Measurements from ENCODE around the gene SORCS3.
A peak's percentile ranks its signal among the peaks of the same experiment; 100 is the strongest.

Gene SORCS3

GRCh38 chr10:104631946-104632345 lies 9.1 kb upstream of the SORCS3 start:
- Histone ChIP-seq H3K9ac (ENCODE audit: low read length) (no peak overlapping the region), H4K20me1 (ENCODE audit: insufficient read depth, low read length) (no peaks in the 10 kb centered on the region), H3F3A (ENCODE audit: insufficient read depth, low read length) (no peaks in the 10 kb centered on the region), H3K36me3 (replicated peaks; ENCODE audit: insufficient read depth, low read length) (no peaks in the 10 kb centered on the region), H3K27ac (ENCODE audit: low read length) (no peak overlapping the region), H2AFZ (ENCODE audit: low read length) (no peak overlapping the region), H3K79me2 (ENCODE audit: low read length) (no peaks in the 10 kb centered on the region), H3K4me1 (ENCODE audit: low read length) (no peaks in the 10 kb centered on the region), H3K9me3 (replicated peaks; ENCODE audit: insufficient read depth, low read length) (no peaks in the 10 kb centered on the region), H3K4me2 (ENCODE audit: low read depth, low read length) (no peak overlapping the region), H3K27me3 (replicated peaks; ENCODE audit: insufficient read depth, low read length) (no peaks in the 10 kb centered on the region), H3K9me2 (replicated peaks; ENCODE audit: insufficient read depth, low read length) (no peaks in the 10 kb centered on the region), H3K4me3 (ENCODE audit: low read length) (no peak overlapping the region)
- no peak for DNase-seq
- no peak for TF ChIP-seq EZH2 (optimal IDR thresholded peaks at IDR 0.05; ENCODE audit: low read depth, low read length)
- TF ChIP-seq EZH2phosphoT487 (IDR thresholded peaks at IDR 0.05; ENCODE audit: low read length), result no peak
- no peak for TF ChIP-seq CTCF (IDR thresholded peaks at IDR 0.05; ENCODE audit: low read length)

GRCh38 chr10:104638861-104639589 lies 2.1 kb upstream of the SORCS3 start:
- Histone ChIP-seq H3K4me1 (ENCODE audit: low read length) (no peaks in the 10 kb centered on the region), H3K9me2 (replicated peaks; ENCODE audit: insufficient read depth, low read length) (no peaks in the 10 kb centered on the region), H3K4me3 (ENCODE audit: low read length) (peak overlapping the region; percentile 40), H3K4me2 (ENCODE audit: low read depth, low read length) (peak overlapping the region; percentile 79), H3K27ac (ENCODE audit: low read length) (no peak overlapping the region), H3F3A (ENCODE audit: insufficient read depth, low read length) (no peaks in the 10 kb centered on the region), H4K20me1 (ENCODE audit: insufficient read depth, low read length) (no peaks in the 10 kb centered on the region), H3K9ac (ENCODE audit: low read length) (no peak overlapping the region), H3K9me3 (replicated peaks; ENCODE audit: insufficient read depth, low read length) (no peaks in the 10 kb centered on the region), H2AFZ (ENCODE audit: low read length) (peak overlapping the region; percentile 51), H3K79me2 (ENCODE audit: low read length) (no peaks in the 10 kb centered on the region), H3K36me3 (replicated peaks; ENCODE audit: insufficient read depth, low read length) (no peaks in the 10 kb centered on the region), H3K27me3 (replicated peaks; ENCODE audit: insufficient read depth, low read length) (peaks cover 16% of the 10 kb centered on the region)
- DNase-seq, result peak; percentile 15
- TF ChIP-seq EZH2 (optimal IDR thresholded peaks at IDR 0.05; ENCODE audit: low read depth, low read length), result no peak
- TF ChIP-seq EZH2phosphoT487 (IDR thresholded peaks at IDR 0.05; ENCODE audit: low read length), result no peak
- TF ChIP-seq CTCF (IDR thresholded peaks at IDR 0.05; ENCODE audit: low read length), result peak; percentile 55

- no peaks in the 10 kb centered on the region for H3K9me3 ChIP-seq (replicated peaks; ENCODE audit: insufficient read depth, low read length)
- H3K9me2 ChIP-seq (replicated peaks; ENCODE audit: insufficient read depth, low read length), result no peaks in the 10 kb centered on the region
- peak overlapping the region; percentile 51; the same call in 1 of the 2 replicates for H2AFZ ChIP-seq (ENCODE audit: low read length)
- H4K20me1 ChIP-seq (ENCODE audit: insufficient read depth, low read length), result no peaks in the 10 kb centered on the region
- peak overlapping the region; percentile 40 for H3K4me3 ChIP-seq (ENCODE audit: low read length)
- no peaks in the 10 kb centered on the region for H3K79me2 ChIP-seq (ENCODE audit: low read length)
- no peaks in the 10 kb centered on the region for H3K36me3 ChIP-seq (replicated peaks; ENCODE audit: insufficient read depth, low read length)
- DNase-seq, result no peak
- H3K4me2 ChIP-seq (ENCODE audit: low read depth, low read length), result peak overlapping the region; percentile 79
- TF ChIP-seq EZH2 (optimal IDR thresholded peaks at IDR 0.05; ENCODE audit: low read depth, low read length) (no peak), CTCF (IDR thresholded peaks at IDR 0.05; ENCODE audit: low read length) (no peak), EZH2phosphoT487 (IDR thresholded peaks at IDR 0.05; ENCODE audit: low read length) (no peak)
- H3K9ac ChIP-seq (ENCODE audit: low read length), result no peak overlapping the region
- no peak overlapping the region for H3K27ac ChIP-seq (ENCODE audit: low read length)
- no peaks in the 10 kb centered on the region for H3K4me1 ChIP-seq (ENCODE audit: low read length)
- peaks cover 16% of the 10 kb centered on the region for H3K27me3 ChIP-seq (replicated peaks; ENCODE audit: insufficient read depth, low read length)
- no peaks in the 10 kb centered on the region for H3F3A ChIP-seq (ENCODE audit: insufficient read depth, low read length)
These were observed 1.3 kb upstream of the SORCS3 start for GRCh38 chr10:104639590-104640338.

Data from MM.1S (cell line).